Mesenchymal stem cell (in vitro differentiated cells and primary cell): ENCODE measurements around the gene SPOCK2.

Source experiments
- DNase-seq: peaks from one replicate; pipeline ENCODE4 v3.0.0-alpha.2; 2013
- H2AFZ ChIP-seq: one replicate; pipeline ENCODE4 v1.6.1; 2013; ENCODE audit warnings: low read depth, mild to moderate bottlenecking, control low read depth, inconsistent platforms, low read length, moderate library complexity
- H2AK5ac ChIP-seq: 2 replicates; pipeline ENCODE4 v1.6.1; 2013; ENCODE audit warnings: low read length, moderate library complexity, mild to moderate bottlenecking, inconsistent platforms; ENCODE audit not compliant: severe bottlenecking
- H2BK120ac ChIP-seq: one replicate; pipeline ENCODE4 v1.6.1; 2013; ENCODE audit warnings: low read depth, mild to moderate bottlenecking, inconsistent platforms, low read length, moderate library complexity
- H2BK12ac ChIP-seq, 2 experiments: one replicate each; pipeline ENCODE4 v1.6.1; 2013; ENCODE audit warnings: inconsistent platforms in 2 of 2, low read length in 2 of 2, mild to moderate bottlenecking in 2 of 2, moderate library complexity in 2 of 2, control low read depth in 1 of 2
- H2BK15ac ChIP-seq: one replicate; pipeline ENCODE4 v1.6.1; 2013; ENCODE audit warnings: mild to moderate bottlenecking, low read depth, inconsistent platforms; ENCODE audit not compliant: poor library complexity, severe bottlenecking
- H2BK5ac ChIP-seq: 2 replicates; pipeline ENCODE4 v1.6.1; 2013; ENCODE audit warnings: low read depth, mild to moderate bottlenecking, low read length, control low read depth, inconsistent platforms; ENCODE audit not compliant: poor library complexity, severe bottlenecking
- H3K14ac ChIP-seq, 2 experiments: one replicate each; pipeline ENCODE4 v1.6.1; 2013; ENCODE audit warnings: inconsistent platforms in 2 of 2, low read length in 2 of 2, control low read depth in 1 of 2, mild to moderate bottlenecking in 1 of 2, moderate library complexity in 1 of 2
- H3K18ac ChIP-seq, 2 experiments: one replicate each; pipeline ENCODE4 v1.6.1; 2013; ENCODE audit warnings: inconsistent platforms in 2 of 2, low read length in 2 of 2, control low read depth in 1 of 2, low read depth in 1 of 2, mild to moderate bottlenecking in 1 of 2
- H3K23ac ChIP-seq, 2 experiments: one replicate each; pipeline ENCODE4 v1.6.1; 2013; ENCODE audit warnings: inconsistent platforms in 2 of 2, low read length in 2 of 2, mild to moderate bottlenecking in 2 of 2, moderate library complexity in 2 of 2, control low read depth in 1 of 2
- H3K27ac ChIP-seq: 2 replicates; pipeline ENCODE4 v1.5.1; 2013; ENCODE audit warnings: mild to moderate bottlenecking, moderate library complexity, low read length, control low read depth, inconsistent platforms; ENCODE audit not compliant: poor library complexity, severe bottlenecking
- H3K27me3 ChIP-seq, 2 experiments: 2 replicates each; pipeline versions ENCODE4 v1.6.1 to v1.7.0; 2013; ENCODE audit warnings: low read length in 2 of 2, mild to moderate bottlenecking in 2 of 2, moderate library complexity in 2 of 2, control low read depth in 1 of 2, inconsistent platforms in 1 of 2; ENCODE audit not compliant: control insufficient read depth in 1 of 2, insufficient read depth in 1 of 2
- H3K36me3 ChIP-seq, 2 experiments: 2 replicates each; pipeline versions ENCODE4 v1.6.1 to v1.7.0; 2013; ENCODE audit warnings: low read length in 2 of 2, control low read depth in 1 of 2, inconsistent platforms in 1 of 2, low read depth in 1 of 2, mild to moderate bottlenecking in 1 of 2; ENCODE audit not compliant: insufficient read depth in 2 of 2, control insufficient read depth in 1 of 2
- H3K4ac ChIP-seq, 2 experiments: one replicate each; pipeline ENCODE4 v1.6.1; 2013; ENCODE audit warnings: inconsistent platforms in 2 of 2, low read length in 2 of 2, mild to moderate bottlenecking in 2 of 2, moderate library complexity in 2 of 2, control low read depth in 1 of 2, low read depth in 1 of 2
- H3K4me1 ChIP-seq: 2 replicates; pipeline ENCODE4 v1.6.1; 2013; ENCODE audit warnings: low read depth, low read length, control low read depth; ENCODE audit not compliant: control insufficient read depth, insufficient read depth
- H3K4me2 ChIP-seq: 2 replicates; pipeline ENCODE4 v1.6.1; 2013; ENCODE audit warnings: low read length, mild to moderate bottlenecking, inconsistent platforms; ENCODE audit not compliant: poor library complexity, severe bottlenecking
- H3K4me3 ChIP-seq, 2 experiments: 2 replicates each; pipeline versions ENCODE4 v1.5.1 to v1.7.0; 2013; ENCODE audit warnings: low read length in 2 of 2, mild to moderate bottlenecking in 2 of 2, control low read depth in 1 of 2, low read depth in 1 of 2; ENCODE audit not compliant: insufficient read depth in 1 of 2
- H3K79me1 ChIP-seq: replicated peaks from 2 replicates; pipeline ENCODE4 v1.6.1; 2013; ENCODE audit warnings: mild to moderate bottlenecking, control low read depth, low read length, inconsistent platforms; ENCODE audit not compliant: poor library complexity, severe bottlenecking
- H3K9ac ChIP-seq: 2 replicates; pipeline ENCODE4 v1.7.0; 2013; ENCODE audit warnings: mild to moderate bottlenecking, low read length, moderate library complexity
- H3K9me3 ChIP-seq: 2 replicates; pipeline ENCODE4 v1.7.0; 2013; ENCODE audit warnings: mild to moderate bottlenecking, low read length; ENCODE audit not compliant: control insufficient read depth
- H4K8ac ChIP-seq: one replicate; pipeline ENCODE4 v1.6.1; 2013; ENCODE audit warnings: inconsistent platforms, mild to moderate bottlenecking, low read length, moderate library complexity
- H4K91ac ChIP-seq: one replicate; pipeline ENCODE4 v1.6.1; 2013; ENCODE audit warnings: mild to moderate bottlenecking, low read length, inconsistent platforms
- WGBS: methylation state at CpG from one replicate; pipeline ENCODE4 v1.1.7; 2013; ENCODE audit warnings: mixed read lengths; 5-methylcytosine and 5-hydroxymethylcytosine counted together

SPOCK2 gene

GRCh38 chr10:72056932-72057751 lies 31.2 kb downstream of the SPOCK2 start:
- Histone ChIP-seq H2BK5ac (no peak overlapping the region), H2BK15ac (no peak overlapping the region), H3K4ac (no peak overlapping the region), H3K18ac (no peak overlapping the region), H3K4me1 (no peaks in the 10 kb centered on the region), H3K4me3 (no peak overlapping the region), H3K27ac (no peak overlapping the region), H2BK120ac (no peak overlapping the region), H3K79me1 (no peaks in the 10 kb centered on the region), H2BK12ac (peak overlapping the region in 1 of 2 experiments; percentile 38), H3K4me2 (no peak overlapping the region), H3K9me3 (no peaks in the 10 kb centered on the region), H3K14ac (no peak overlapping the region), H2AFZ (no peak overlapping the region), H3K36me3 (no peaks in the 10 kb centered on the region), H3K23ac (no peak overlapping the region), H4K91ac (no peak overlapping the region), H3K27me3 (peaks cover 32 to 48% of the 10 kb centered on the region in 2 experiments), H4K8ac (no peak overlapping the region), H3K9ac (no peak overlapping the region), H2AK5ac (no peak overlapping the region)
- 88% methylated on average over 25 of the region's 25 CpGs for WGBS
- no peak for DNase-seq

GRCh38 chr10:72056113-72056512 lies 32.2 kb downstream of the SPOCK2 start:
- Histone ChIP-seq H3K4me2 (no peak overlapping the region), H2BK12ac (no peak overlapping the region), H2BK5ac (no peak overlapping the region), H3K23ac (no peak overlapping the region), H3K9ac (no peak overlapping the region), H3K36me3 (no peaks in the 10 kb centered on the region), H3K14ac (no peak overlapping the region), H4K8ac (no peak overlapping the region), H4K91ac (peak overlapping the region; percentile 8), H3K4me1 (no peaks in the 10 kb centered on the region), H2BK15ac (no peak overlapping the region), H3K18ac (no peak overlapping the region), H3K27ac (no peak overlapping the region), H2BK120ac (no peak overlapping the region), H2AK5ac (no peak overlapping the region), H3K79me1 (no peaks in the 10 kb centered on the region), H3K4ac (peak overlapping the region in 1 of 2 experiments; percentile 24), H2AFZ (no peak overlapping the region), H3K27me3 (peaks cover 29 to 40% of the 10 kb centered on the region in 2 experiments), H3K9me3 (no peaks in the 10 kb centered on the region), H3K4me3 (no peak overlapping the region)
- no peak for DNase-seq
- WGBS = 86% methylated on average over 4 of the region's 5 CpGs

- Histone ChIP-seq H3K18ac (no peak overlapping the region), H3K36me3 (no peaks in the 10 kb centered on the region), H3K4ac (no peak overlapping the region), H2BK12ac (no peak overlapping the region), H3K9me3 (no peaks in the 10 kb centered on the region), H3K27ac (no peak overlapping the region), H2BK5ac (no peak overlapping the region), H4K8ac (no peak overlapping the region), H3K9ac (no peak overlapping the region), H4K91ac (no peak overlapping the region), H2BK15ac (no peak overlapping the region), H3K4me1 (no peaks in the 10 kb centered on the region), H2BK120ac (no peak overlapping the region), H3K14ac (no peak overlapping the region), H3K4me3 (no peak overlapping the region), H2AK5ac (no peak overlapping the region), H3K27me3 (peaks cover 10 to 22% of the 10 kb centered on the region in 2 experiments), H3K79me1 (no peaks in the 10 kb centered on the region), H3K23ac (no peak overlapping the region), H3K4me2 (no peak overlapping the region), H2AFZ (no peak overlapping the region)
- whole genome bisulfite sequencing = 86% methylated on average over 7 of the region's 7 CpGs
- no peak for DNase-seq
These were observed 34.7 kb downstream of the SPOCK2 start for GRCh38 chr10:72053690-72054089.

GRCh38 chr10:72050873-72051272 lies 37.5 kb downstream of the SPOCK2 start:
- Histone ChIP-seq H2AFZ (no peak overlapping the region), H3K79me1 (no peaks in the 10 kb centered on the region), H3K27ac (no peak overlapping the region), H3K23ac (no peak overlapping the region), H2AK5ac (no peak overlapping the region), H2BK15ac (no peak overlapping the region), H3K9me3 (peaks cover 6% of the 10 kb centered on the region), H2BK120ac (no peak overlapping the region), H3K4me3 (no peak overlapping the region), H3K36me3 (no peaks in the 10 kb centered on the region), H4K8ac (no peak overlapping the region), H2BK12ac (no peak overlapping the region), H3K4me2 (no peak overlapping the region), H3K18ac (no peak overlapping the region), H3K14ac (no peak overlapping the region), H2BK5ac (no peak overlapping the region), H3K9ac (no peak overlapping the region), H3K4me1 (no peaks in the 10 kb centered on the region), H4K91ac (no peak overlapping the region), H3K27me3 (peaks cover 1 to 13% of the 10 kb centered on the region in 2 experiments), H3K4ac (no peak overlapping the region)
- DNase-seq = no peak
- WGBS = 94% methylated on average over 2 of the region's 3 CpGs
